ENCODE measurements around the gene DPEP1.
"Not testable (repeated sequence)": the region's sequence is repeated elsewhere in the genome, so short reads cannot be mapped to it uniquely, and the experiment has no call there.

DPEP1 gene

GRCh38 chr16:89621698-89622409 lies 8.4 kb downstream of the DPEP1 start:
- DNase-seq: no peak

- DNase-seq: no peak
Observed at GRCh38 chr16:89623511-89624261, 10.2 kb downstream of the DPEP1 start.

- DNase-seq: no peak
Observed at GRCh38 chr16:89624777-89625761, 11.6 kb downstream of the DPEP1 start.

DNA sequence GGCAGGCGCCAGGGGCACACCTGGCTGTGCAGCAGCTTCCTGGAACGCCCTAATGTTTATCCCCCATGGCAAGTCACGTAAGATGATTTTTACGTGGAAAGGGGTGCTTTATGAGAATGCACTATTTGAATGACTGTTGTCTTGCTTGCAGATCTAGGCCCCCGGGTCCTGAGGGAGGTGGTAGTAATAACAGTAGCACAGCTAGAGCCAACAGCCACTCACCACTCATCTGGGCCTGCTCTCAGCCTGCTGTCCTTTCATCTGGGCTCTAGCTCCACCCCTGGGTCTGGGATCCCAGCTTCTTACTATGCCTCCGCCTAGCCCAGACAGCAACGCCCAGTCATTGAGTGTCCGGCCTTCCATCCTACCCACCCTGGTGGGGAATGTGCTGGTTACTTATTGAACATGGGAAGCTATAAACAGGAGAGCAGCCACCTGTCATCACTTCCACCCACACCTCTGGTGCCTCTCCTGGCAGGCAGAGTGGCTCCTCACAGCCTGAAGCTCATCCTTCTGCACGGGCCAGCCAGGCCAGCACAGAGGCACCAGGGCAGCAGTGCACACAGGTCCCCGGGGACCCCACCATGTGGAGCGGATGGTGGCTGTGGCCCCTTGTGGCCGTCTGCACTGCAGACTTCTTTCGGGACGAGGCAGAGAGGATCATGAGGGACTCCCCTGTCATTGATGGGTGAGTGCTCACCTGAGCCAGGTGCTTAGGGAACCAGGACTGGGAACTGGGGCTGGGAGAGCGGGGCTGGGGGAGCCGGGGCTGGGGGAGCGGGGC lies 16.6 kb downstream of the DPEP1 start:
- DNase-seq: no peak

GRCh38 chr16:89633064-89633631 lies 19.7 kb downstream of the DPEP1 start:
- peak; percentile 66 for DNase-seq

DNA sequence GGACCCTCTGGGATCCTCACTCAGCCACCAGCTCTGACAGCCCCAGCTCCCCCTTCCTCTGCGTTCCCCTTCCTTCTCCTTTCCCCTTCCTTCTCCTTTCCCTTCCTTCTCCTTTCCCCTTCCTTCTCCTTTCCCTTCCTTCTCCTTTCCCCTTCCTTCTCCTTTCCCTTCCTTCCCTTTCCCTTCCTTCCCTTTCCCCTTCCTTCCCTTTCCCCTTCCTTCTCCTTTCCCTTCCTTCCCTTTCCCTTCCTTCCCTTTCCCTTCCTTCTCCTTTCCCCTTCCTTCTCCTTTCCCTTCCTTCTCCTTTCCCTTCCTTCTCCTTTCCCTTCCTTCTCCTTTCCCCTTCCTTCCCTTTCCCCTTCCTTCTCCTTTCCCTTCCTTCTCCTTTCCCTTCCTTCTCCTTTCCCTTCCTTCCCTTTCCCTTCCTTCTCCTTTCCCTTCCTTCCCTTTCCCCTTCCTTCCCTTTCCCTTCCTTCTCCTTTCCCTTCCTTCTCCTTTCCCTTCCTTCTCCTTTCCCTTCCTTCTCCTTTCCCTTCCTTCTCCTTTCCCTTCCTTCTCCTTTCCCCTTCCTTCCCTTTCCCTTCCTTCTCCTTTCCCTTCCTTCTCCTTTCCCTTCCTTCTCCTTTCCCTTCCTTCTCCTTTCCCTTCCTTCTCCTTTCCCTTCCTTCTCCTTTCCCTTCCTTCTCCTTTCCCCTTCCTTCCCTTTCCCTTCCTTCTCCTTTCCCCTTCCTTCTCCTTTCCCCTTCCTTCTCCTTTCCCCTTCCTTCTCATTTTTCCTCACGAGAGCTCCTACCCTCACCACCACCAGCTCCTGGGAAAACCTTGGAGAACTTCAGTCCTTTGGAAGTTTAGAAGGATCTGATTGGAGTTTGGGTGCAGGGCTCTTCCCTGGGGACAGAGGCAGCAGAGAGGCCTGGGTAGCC lies 21.3 kb downstream of the DPEP1 start:
- not testable (repeated sequence) for DNase-seq

DNA sequence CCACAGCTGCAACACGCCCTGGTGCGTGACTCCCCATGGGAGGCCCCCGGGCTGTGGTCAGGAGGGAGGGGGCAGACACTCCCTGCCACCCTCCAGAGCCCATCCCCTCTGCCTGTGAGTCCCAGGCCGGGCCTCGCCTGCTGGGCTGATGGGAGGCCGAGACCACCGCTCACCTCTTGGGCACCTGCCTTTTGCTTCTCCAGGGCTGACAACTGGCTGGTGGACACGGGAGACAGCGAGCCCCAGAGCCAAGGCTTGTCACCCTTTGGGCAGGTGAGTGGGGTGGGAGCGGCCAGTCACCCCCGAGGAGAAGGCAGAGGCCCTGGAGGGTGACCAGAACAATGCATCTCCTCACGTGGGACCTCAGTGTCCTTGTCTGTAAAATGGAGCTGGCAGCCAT lies 23.2 kb downstream of the DPEP1 start:
- DNase-seq: no peak

DNA sequence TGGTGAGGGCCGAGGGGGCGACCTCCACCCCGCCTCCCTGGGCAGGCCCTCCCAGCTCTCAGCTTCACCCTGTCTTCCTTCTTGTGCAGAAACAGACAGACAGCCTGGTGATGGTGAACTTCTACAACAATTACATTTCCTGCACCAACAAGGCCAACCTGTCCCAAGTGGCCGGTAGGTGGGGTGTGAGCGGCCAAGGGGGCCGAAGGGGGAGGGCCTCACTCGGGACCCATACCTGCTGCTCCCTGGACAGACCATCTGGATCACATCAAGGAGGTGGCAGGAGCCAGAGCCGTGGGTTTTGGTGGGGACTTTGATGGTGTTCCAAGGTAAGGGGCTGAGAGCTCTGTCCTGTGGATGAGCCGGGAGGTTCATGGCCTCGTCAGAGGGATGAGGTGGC lies 23.9 kb downstream of the DPEP1 start:
- DNase-seq: no peak

DNA sequence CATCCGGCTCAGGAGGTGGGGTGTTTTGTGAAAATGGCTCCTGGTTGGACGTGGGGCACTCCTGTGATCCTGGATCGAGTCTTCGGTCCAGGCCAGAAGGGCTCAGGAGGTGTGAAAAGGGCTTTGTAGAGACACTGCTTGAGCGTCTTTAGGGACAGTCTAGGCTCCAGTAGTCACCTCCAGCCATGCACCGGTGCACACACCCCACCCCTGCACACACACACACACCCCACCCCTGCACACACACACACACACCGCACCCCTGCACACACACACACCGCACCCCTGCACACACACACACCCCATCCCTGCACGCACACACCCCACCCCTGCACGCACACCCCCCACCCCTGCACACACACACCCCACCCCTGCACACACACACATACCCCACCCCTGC lies 25.0 kb downstream of the DPEP1 start:
- DNase-seq: no peak

DNA sequence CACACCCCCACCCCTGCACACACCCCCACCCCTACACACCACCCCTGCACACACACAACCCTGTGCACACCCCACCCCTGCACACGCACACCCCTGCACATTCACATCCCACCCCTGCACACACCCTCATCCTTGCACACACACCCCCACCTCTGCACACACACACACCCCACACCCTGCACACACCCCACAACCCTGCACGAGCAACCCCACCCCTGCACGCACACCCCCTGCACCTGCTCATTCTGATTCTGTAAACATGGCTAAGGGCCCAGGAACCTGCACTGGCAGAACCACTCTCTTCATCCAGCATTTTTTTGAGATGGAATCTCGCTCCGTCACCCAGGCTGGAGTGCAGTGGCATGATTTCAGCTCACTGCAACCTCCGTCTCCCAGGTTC lies 25.9 kb downstream of the DPEP1 start:
- DNase-seq: no peak

DNA sequence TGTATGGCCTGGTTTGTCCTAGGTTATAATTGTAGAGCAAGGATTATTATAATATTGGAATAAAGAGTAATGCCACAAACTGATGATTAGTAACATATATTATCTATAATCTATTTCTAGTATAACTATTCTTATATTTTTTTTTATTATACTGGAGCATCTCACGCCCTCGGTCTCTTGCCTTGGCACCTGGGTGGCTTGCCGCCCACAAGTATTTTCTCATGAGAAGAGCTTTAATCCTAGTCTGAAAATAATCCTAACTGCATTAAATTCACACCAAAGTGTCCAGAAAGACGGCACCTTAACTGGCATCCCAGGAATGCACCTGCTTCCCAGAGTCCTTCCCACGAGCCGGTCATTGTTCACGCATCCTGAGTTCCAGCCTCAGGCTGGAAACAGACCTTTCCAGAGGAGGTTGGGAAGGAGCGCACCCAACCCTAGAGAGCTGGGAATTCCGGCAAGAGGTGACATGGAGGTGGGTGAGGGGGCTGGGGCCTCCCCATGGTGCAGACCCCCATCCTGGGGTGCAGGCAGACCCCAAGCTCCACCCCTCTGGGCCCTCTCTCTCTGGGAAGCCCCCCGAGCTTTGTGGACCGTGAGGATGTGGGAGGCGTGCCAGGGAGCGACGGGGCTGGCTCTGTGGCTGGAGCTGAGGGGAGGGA lies 28.1 kb downstream of the DPEP1 start:
- no peak for DNase-seq

- DNase-seq: no peak
Observed at GRCh38 chr16:89642574-89642973, 29.1 kb downstream of the DPEP1 start.

DNA sequence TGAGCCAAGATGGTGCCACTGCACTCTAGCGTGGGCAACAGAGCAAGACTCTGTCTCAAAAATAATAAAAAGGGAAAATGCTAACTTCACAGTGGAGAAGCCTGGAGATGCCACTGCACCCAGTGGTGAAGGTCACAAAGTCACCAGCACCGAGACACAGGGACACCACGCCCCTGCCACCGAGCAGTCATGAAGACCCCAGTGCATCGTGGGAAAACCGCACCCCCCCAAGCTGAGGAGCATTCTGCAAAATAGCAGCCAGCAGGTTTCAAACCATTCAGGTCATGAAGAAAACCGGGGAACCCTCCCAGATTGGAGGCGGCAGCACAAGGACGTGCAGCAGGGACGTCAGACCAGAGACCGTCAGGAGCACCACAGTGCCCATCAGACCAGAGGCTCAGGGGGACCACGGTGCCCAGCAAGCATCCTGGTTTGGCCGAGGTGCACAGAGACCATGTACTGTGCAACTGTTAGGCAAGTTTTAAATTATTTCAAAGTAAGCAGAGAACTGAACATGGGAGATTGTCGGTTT lies 30.4 kb downstream of the DPEP1 start:
- no peak for DNase-seq

DNA sequence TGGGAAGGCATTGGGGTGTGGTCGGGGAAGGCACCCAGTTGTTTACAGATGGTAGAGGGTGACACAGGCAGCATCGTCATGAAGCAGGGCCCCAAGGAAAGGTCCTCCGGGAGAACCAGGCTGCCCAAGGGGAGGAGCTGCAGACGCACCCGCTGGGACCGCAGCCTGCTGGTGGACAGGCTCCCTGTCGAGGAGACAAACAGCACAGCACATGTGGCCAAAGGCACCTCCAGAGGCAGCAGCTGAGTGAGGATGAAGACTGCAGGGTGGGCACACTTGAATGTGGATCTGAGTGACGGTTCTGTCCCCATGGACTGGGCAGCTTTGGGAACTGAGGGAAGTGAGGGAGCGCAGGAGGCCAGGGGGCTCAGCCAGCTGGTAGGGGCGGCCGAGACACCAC lies 31.7 kb downstream of the DPEP1 start:
- DNase-seq: no peak

DNA sequence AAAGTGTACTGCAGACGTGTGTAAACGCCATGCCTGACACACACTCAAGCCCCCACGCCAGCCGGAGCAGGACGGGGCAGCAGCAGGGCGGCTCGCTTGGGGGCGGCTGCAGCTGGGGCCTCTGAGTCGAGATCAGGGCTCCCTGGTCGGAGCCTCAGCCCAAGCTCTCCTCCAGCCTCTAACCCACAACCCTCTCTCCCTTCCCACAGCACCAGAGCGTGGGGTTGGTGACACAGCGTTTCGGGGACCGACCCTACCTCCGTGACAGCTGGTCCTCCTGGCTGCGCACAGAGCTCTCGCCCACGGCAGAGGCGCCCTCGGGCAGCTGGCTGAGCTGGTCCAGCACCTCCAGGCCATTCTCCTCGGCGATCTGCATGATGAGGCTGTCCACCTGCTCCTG lies 32.8 kb downstream of the DPEP1 start:
- DNase-seq: no peak

DNA sequence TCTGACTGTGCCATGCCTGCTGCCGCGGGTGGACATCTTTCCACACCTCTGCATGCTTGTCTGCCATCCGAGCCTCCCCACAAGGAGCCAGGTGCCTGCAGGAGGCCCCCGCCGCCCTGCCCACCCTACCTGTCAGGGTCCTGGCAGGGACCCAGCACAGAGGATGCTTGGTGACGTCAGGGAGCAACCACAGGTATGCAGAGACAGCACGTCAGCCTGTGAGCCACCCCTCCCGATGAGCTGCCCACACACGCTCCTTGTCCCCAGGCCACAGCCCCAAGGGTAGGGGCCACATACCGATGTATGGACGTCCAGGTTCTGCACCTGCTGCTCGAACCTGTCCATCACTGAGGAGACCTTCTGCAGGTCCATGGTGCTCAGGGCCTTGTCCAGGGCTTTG lies 33.5 kb downstream of the DPEP1 start:
- DNase-seq: no peak

DNA sequence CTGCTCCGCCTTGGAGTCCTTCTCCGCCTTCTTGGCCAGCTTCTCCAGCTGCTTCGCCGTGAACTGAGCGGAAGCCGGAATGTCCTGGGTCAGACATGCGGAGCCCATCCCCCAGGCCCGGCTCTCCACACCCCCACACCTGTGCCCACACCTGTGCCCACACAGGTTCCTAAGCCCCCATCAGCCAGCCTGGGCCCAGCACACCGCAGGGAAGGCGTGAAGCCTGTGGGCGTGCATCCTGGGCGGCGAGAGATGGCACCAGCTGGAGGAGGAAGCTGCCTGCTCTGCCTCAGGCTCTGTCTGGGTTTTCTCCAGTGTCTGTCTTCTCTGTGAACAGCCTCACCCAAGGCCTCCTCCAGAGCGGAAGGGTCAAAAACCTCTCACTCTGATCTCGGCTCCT lies 38.1 kb downstream of the DPEP1 start:
- DNase-seq: no peak

GRCh38 chr16:89653656-89654295 lies 40.3 kb downstream of the DPEP1 start:
- DNase-seq: no peak

- no peak for DNase-seq
Observed at GRCh38 chr16:89655062-89655643, 41.7 kb downstream of the DPEP1 start.

Data from fibroblast of skin of right quadriceps (primary cell).